Measurements from ENCODE around the gene LONP2.

GRCh38 chr16:48295488-48296281 is 51.6 kb downstream of the LONP2 start:
- TF ChIP-seq CTCF (IDR thresholded peaks at IDR 0.05 in 2 of 3, conservative IDR thresholded peaks at IDR 0.05 in 1 of 3; ENCODE audit: control insufficient read depth in 2 of 3, extremely low read depth in 1 of 3, insufficient read depth in 1 of 3, low read depth in 3 of 3, low read length in 3 of 3) (no peak), POLR2A (IDR thresholded peaks at IDR 0.05; ENCODE audit: low read depth, low read length) (no peak), NRF1 (conservative IDR thresholded peaks at IDR 0.05; ENCODE audit: low read depth, low read length) (no peak), ASH2L (IDR thresholded peaks at IDR 0.05; ENCODE audit: borderline replicate concordance, low read depth) (no peak), MTA2 (IDR thresholded peaks at IDR 0.05; ENCODE audit: low read depth) (no peak), EZH2 (IDR thresholded peaks at IDR 0.05; ENCODE audit: borderline replicate concordance, control insufficient read depth, low read depth, low read length) (no peak), ELK1 (IDR thresholded peaks at IDR 0.05; ENCODE audit: low read depth, low read length) (no peak), MXI1 (IDR thresholded peaks at IDR 0.05; ENCODE audit: low read depth, low read length) (no peak), NFIC (IDR thresholded peaks at IDR 0.05; ENCODE audit: low read depth, low read length) (no peak), NFXL1 (IDR thresholded peaks at IDR 0.05; ENCODE audit: borderline replicate concordance) (no peak), BACH1 (IDR thresholded peaks at IDR 0.05; ENCODE audit: borderline replicate concordance) (no peak), NBN (IDR thresholded peaks at IDR 0.05) (no peak)
